ENCODE data around the gene MS4A13.
A peak's percentile ranks its signal among the peaks of the same experiment; 100 is the strongest.

MS4A13 gene, protein sequence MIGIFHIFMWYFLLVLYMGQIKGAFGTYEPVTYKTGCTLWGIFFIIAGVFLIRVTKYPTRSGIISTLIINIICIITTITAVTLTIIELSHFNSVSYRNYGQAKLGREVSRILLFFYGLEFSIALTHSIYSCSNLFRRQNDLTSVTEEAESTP

GRCh38 chr11:60515144-60515855 lies at the start of gene MS4A13:
MS4A13 (plus strand) TSS chr11:60515392; CDS start chr11:60518084, 2,692 bp downstream.
- no peak for DNase-seq (ENCODE audit: low spot score)
- TF ChIP-seq, protein P1, sequence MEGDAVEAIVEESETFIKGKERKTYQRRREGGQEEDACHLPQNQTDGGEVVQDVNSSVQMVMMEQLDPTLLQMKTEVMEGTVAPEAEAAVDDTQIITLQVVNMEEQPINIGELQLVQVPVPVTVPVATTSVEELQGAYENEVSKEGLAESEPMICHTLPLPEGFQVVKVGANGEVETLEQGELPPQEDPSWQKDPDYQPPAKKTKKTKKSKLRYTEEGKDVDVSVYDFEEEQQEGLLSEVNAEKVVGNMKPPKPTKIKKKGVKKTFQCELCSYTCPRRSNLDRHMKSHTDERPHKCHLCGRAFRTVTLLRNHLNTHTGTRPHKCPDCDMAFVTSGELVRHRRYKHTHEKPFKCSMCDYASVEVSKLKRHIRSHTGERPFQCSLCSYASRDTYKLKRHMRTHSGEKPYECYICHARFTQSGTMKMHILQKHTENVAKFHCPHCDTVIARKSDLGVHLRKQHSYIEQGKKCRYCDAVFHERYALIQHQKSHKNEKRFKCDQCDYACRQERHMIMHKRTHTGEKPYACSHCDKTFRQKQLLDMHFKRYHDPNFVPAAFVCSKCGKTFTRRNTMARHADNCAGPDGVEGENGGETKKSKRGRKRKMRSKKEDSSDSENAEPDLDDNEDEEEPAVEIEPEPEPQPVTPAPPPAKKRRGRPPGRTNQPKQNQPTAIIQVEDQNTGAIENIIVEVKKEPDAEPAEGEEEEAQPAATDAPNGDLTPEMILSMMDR (IDR thresholded peaks at IDR 0.05; ENCODE audit: extremely low read depth, missing control alignments) = no peak

- TF ChIP-seq, protein P1 (IDR thresholded peaks at IDR 0.05; ENCODE audit: extremely low read depth, missing control alignments) = no peak
- DNase-seq (ENCODE audit: low spot score) = no peak
Observed at GRCh38 chr11:60468829-60469228, 46.4 kb upstream of the MS4A13 start.

GRCh38 chr11:60469723-60470122 lies 45.5 kb upstream of the MS4A13 start:
- TF ChIP-seq, protein P1 (IDR thresholded peaks at IDR 0.05; ENCODE audit: extremely low read depth, missing control alignments) = no peak
- DNase-seq (ENCODE audit: low spot score) = no peak

GRCh38 chr11:60477035-60477445 lies 38.2 kb upstream of the MS4A13 start:
- TF ChIP-seq, protein P1 (IDR thresholded peaks at IDR 0.05; ENCODE audit: extremely low read depth, missing control alignments) = no peak
- DNase-seq (ENCODE audit: low spot score) = no peak

DNA sequence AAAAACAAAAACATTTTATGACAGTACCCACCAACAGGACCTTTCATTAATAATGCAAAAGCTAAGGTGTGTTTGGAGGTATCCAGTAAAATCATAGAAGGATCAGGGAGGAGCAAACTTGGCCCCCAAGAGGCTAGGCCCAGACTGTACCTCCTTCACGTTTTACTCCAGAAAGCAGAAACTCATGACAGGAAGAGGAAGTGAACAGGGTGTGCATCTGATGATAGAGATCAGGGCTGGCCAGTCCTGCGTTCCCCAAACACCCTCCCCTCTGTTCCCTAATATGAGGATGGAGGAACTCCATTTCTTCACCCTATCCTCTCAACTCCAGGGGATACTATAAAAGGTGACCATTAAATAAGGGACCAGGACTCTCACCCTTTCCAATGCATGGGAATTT lies 32.8 kb upstream of the MS4A13 start:
- TF ChIP-seq, protein P1 (IDR thresholded peaks at IDR 0.05; ENCODE audit: extremely low read depth, missing control alignments) = no peak
- no peak for DNase-seq (ENCODE audit: low spot score)

DNA sequence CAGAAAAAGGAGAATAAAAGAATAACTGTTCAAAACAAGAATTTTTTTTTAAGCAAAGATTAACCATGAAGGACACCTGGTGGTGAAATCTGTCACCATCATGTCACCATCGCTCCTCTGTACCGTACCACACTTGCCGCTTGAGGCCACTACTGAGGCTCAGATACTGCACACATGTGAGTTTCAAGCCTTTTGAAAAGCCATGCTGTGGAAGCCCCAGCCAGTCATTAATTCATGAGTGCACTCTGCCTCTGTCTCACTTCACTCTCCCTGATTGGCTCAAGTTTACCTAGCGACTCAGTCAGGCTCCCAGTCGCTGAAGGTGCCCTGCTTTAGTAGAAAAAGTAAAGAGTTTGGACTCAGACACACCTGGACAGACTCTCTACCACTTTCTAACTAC lies 29.2 kb upstream of the MS4A13 start:
- TF ChIP-seq, protein P1 (IDR thresholded peaks at IDR 0.05; ENCODE audit: extremely low read depth, missing control alignments) = peak; percentile 87
- peak; percentile 89 for DNase-seq (ENCODE audit: low spot score)

GRCh38 chr11:60492488-60493009 lies 22.6 kb upstream of the MS4A13 start, which contains the start of gene MS4A12:
MS4A12 (plus strand) TSS chr11:60492778; CDS start chr11:60497319, 4,541 bp downstream.
- TF ChIP-seq, protein P1 (IDR thresholded peaks at IDR 0.05; ENCODE audit: extremely low read depth, missing control alignments) = no peak
- no peak for DNase-seq (ENCODE audit: low spot score)
